Kidney (tissue), 14 donors: ENCODE results near the gene SLC41A3. TPM values are rescaled to one million over a fixed set of nuclear protein-coding genes. Genes with fewer than 3 reads are reported as not detected.

Source experiments
- DNase-seq, 5 donors: peaks; one replicate each; pipeline ENCODE4 v3.0.0-alpha.2; 2013 to 2020
- FAIRE-seq: peaks from 2 replicates; lab custom pipeline; 2012; peaks lifted over from hg19 to GRCh38; lab: Jason Lieb, UNC
- H3K27ac ChIP-seq, 2 donors: one replicate each; pipeline ENCODE4 v1.7.0; 2013; ENCODE audit warnings: low read depth in 2 of 2, low read length in 2 of 2, inconsistent platforms in 1 of 2
- H3K27me3 ChIP-seq: one replicate; pipeline ENCODE4 v1.7.1; 2013; ENCODE audit warnings: low read length, inconsistent platforms; ENCODE audit not compliant: control insufficient read depth, insufficient read depth
- H3K36me3 ChIP-seq, 3 donors: one replicate each; pipeline versions ENCODE4 v1.7.0 to v1.7.1; 2013; ENCODE audit warnings: low read length in 3 of 3, control low read depth in 1 of 3, inconsistent platforms in 1 of 3; ENCODE audit not compliant: insufficient read depth in 3 of 3, control insufficient read depth in 2 of 3
- H3K4me1 ChIP-seq, 3 donors: one replicate each; pipeline versions ENCODE4 v1.7.0 to v1.7.1; 2013; ENCODE audit warnings: low read length in 3 of 3, inconsistent platforms in 1 of 3, low read depth in 1 of 3; ENCODE audit not compliant: control insufficient read depth in 2 of 3, insufficient read depth in 2 of 3
- H3K4me3 ChIP-seq, 3 donors: one replicate each; pipeline versions ENCODE4 v1.7.0 to v1.8.1; 2013; ENCODE audit warnings: low read length in 3 of 3, control low read depth in 1 of 3, inconsistent platforms in 1 of 3
- H3K9ac ChIP-seq, 3 donors: one replicate each; pipeline versions ENCODE4 v1.7.0 to v1.7.1; 2013; ENCODE audit warnings: low read length in 3 of 3, control low read depth in 1 of 3, inconsistent platforms in 1 of 3
- H3K9me3 ChIP-seq, 3 donors: one replicate each; pipeline versions ENCODE4 v1.7.0 to v1.7.1; 2013; ENCODE audit warnings: low read length in 3 of 3, control low read depth in 1 of 3, inconsistent platforms in 1 of 3; ENCODE audit not compliant: control insufficient read depth in 2 of 3, insufficient read depth in 1 of 3
- CTCF ChIP-seq: IDR thresholded peaks from 3 replicates; pipeline ENCODE4 v1.5.1; 2012; ENCODE audit warnings: mild to moderate bottlenecking, moderate library complexity, borderline replicate concordance; ENCODE audit not compliant: insufficient read depth; ENCODE audit errors: extremely low read depth
- intact Hi-C: fragments of 100-400 bp; cut with DNase I; formaldehyde crosslinking; loops from one replicate; pipeline ENCODE4 v1.11.1; 2022
- polyA plus RNA-seq: library from polyadenylated mRNA; stranded (reverse); fragments of 350-450 nt; fragmentation: Illumina TruSeq; extraction: RNeasy Lipid Tissue Mini Kit (QIAGEN cat#74804); gene quantifications from one replicate; pipeline ENCODE4 v1.2.3, GENCODE V29; 2014; ENCODE audit warnings: low read depth, low replicate concordance; ENCODE audit not compliant: insufficient read depth
- total RNA-seq: library from RNA; stranded (reverse); fragmentation: NEBNext Ultra II Directional; extraction: Animal tissue kit (Norgen Biotek cat#: 25700); gene quantifications from one replicate; pipeline ENCODE4 v1.2.1, GENCODE V29; 2021
- donor health status: control.
- donor health status: control.
- donor health status: control.
- donor health status: control.
- donor health status: control.
- donor health status: DM: yes; HTN: yes; CAD: no.
- donor health status: Normal renal cell carcinoma (clear cell type).

SLC41A3 gene
- total and polyA plus RNA-seq, 2 donors from 2014 or later: 31.6 to 74.3 TPM

DNA sequence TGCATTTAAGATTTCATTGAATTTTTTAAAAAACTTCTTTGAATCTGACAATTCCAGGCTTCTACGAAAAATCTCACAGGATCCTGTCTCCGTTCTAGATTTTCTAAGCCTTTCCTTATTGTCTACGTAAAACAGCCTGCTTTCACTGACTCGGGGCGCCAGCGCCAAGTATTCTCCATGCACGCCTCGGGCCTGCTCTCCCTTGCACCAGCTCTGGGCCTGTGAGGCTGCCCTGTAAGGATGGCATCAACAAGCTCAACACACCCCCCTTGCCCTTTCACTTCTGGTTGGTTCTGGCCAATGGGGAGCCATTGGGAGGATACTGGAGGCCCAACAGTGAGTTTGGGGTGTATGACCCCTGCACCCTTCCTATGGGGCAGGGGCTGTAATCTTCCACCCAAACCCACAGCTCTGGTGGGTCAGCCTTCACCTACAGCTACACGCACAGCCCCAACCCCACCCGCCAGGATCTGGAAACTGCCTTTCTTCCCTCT is 47.8 kb downstream of the SLC41A3 start:
- no peak overlapping the region for H3K9ac ChIP-seq
- H3K36me3 ChIP-seq: peaks cover 0 to 2% (median 0%) of the 10 kb centered on the region in 3 donors
- H3K27ac ChIP-seq: no peak overlapping the region
- intact Hi-C loops: no loop called here
- H3K4me1 ChIP-seq: no peaks in the 10 kb centered on the region
- no peak for TF ChIP-seq CTCF
- H3K27me3 ChIP-seq: no peaks in the 10 kb centered on the region
- H3K4me3 ChIP-seq: no peak overlapping the region
- FAIRE-seq (no peak), DNase-seq (peak in 2 of 5 donors; percentile 2 to 3)
- no peaks in the 10 kb centered on the region for H3K9me3 ChIP-seq

DNA sequence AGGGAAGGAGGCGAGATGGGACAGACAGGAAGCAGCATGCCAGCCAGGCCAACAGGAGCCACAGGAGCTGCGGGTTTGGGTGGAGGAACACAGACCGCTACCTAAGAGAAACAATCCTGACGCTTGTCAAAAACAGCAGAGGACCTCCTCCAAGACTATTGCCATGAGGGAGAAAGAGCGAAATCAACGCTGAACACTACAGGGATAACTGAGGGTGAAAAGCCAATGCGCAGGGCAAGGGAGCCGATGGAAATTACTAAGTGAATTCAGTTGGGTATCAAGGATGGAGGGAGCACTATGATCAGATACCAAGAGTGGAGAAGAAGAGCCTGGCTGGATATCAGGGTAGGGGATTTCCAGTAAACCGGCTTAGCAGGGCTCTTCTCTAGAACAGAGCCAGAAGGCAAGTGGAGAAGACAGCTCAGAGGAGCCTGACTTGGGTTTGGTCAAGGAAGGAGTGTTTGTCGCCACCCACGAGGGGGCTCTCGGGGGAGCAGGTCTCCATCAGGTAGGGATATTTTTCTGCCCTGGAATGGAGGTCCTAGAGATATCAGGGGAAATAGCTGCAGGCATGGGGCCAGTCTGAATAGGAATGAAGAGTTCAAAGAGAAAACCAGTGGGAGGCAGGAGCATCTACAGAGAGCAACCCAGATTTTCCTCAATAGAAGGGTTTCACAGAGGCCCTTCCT is 48.4 kb downstream of the SLC41A3 start:
- no peak overlapping the region for H3K4me3 ChIP-seq
- DNase-seq: peak in 1 of 5 donors; percentile 3
- H3K9me3 ChIP-seq: no peaks in the 10 kb centered on the region
- no peak overlapping the region for H3K9ac ChIP-seq
- H3K27ac ChIP-seq: no peak overlapping the region
- intact Hi-C loops: no loop called here
- no peak for FAIRE-seq
- no peaks in the 10 kb centered on the region for H3K4me1 ChIP-seq
- H3K27me3 ChIP-seq: no peaks in the 10 kb centered on the region
- TF ChIP-seq CTCF: no peak
- H3K36me3 ChIP-seq: peaks cover 0 to 2% (median 0%) of the 10 kb centered on the region in 3 donors

GRCh38 chr3:126034481-126035361 is 49.2 kb downstream of the SLC41A3 start:
- FAIRE-seq (no peak), DNase-seq (peak in 2 of 5 donors; percentile 3 to 4)
- Histone ChIP-seq H3K36me3 (peaks cover 0 to 2% (median 0%) of the 10 kb centered on the region in 3 donors), H3K9me3 (no peaks in the 10 kb centered on the region), H3K27ac (no peak overlapping the region), H3K27me3 (no peaks in the 10 kb centered on the region), H3K9ac (no peak overlapping the region), H3K4me3 (no peak overlapping the region), H3K4me1 (no peaks in the 10 kb centered on the region)
- intact Hi-C loops: no loop called here
- no peak for TF ChIP-seq CTCF
